ENCODE results near the gene PFKFB2.

DNA sequence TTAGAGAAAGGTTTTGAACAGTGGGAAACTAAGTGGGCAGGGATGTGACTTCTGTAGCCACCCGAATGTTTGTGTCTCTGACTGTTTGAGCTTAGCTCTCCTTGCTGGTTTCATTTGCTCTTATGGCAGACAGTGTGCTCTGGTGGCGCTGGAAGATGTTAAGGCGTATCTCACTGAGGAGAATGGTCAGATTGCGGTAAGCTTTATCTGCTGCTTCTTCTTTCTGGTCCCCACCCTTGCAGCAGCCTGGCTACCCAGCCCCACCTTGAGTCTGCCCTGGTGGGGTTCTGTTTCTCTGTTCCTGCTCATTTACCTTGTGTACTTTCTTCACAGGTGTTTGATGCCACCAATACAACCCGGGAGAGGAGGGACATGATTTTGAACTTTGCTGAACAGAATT, 9.9 kb downstream of the PFKFB2 start:
- TF ChIP-seq, protein P1, sequence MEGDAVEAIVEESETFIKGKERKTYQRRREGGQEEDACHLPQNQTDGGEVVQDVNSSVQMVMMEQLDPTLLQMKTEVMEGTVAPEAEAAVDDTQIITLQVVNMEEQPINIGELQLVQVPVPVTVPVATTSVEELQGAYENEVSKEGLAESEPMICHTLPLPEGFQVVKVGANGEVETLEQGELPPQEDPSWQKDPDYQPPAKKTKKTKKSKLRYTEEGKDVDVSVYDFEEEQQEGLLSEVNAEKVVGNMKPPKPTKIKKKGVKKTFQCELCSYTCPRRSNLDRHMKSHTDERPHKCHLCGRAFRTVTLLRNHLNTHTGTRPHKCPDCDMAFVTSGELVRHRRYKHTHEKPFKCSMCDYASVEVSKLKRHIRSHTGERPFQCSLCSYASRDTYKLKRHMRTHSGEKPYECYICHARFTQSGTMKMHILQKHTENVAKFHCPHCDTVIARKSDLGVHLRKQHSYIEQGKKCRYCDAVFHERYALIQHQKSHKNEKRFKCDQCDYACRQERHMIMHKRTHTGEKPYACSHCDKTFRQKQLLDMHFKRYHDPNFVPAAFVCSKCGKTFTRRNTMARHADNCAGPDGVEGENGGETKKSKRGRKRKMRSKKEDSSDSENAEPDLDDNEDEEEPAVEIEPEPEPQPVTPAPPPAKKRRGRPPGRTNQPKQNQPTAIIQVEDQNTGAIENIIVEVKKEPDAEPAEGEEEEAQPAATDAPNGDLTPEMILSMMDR (IDR thresholded peaks at IDR 0.05; ENCODE audit: extremely low read depth in 1 of 2, insufficient read depth in 1 of 2, low read depth in 1 of 2, low read length in 2 of 2): no peak
- TF ChIP-seq JUN (IDR thresholded peaks at IDR 0.05; ENCODE audit: borderline replicate concordance, insufficient read depth, insufficient read length, low read depth) (no peak), POLR2AphosphoS5 (IDR thresholded peaks at IDR 0.05; ENCODE audit: insufficient read depth, low read depth, low read length) (no peak), POLR2A (IDR thresholded peaks at IDR 0.05; ENCODE audit: low read depth, low read length) (no peak), EZH2 (IDR thresholded peaks at IDR 0.05; ENCODE audit: borderline replicate concordance, low read depth, low read length, severe bottlenecking) (no peak), GATA2 (IDR thresholded peaks at IDR 0.05; ENCODE audit: insufficient read depth, insufficient read length, low read depth, low read length) (no peak), FOS (IDR thresholded peaks at IDR 0.05; ENCODE audit: borderline replicate concordance, insufficient read depth, low read length) (no peak), MYC (IDR thresholded peaks at IDR 0.05; ENCODE audit: low read depth, low read length) (no peak)
- TF ChIP-seq, protein P2, sequence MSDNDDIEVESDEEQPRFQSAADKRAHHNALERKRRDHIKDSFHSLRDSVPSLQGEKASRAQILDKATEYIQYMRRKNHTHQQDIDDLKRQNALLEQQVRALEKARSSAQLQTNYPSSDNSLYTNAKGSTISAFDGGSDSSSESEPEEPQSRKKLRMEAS (IDR thresholded peaks at IDR 0.05; ENCODE audit: insufficient read depth, insufficient read length): no peak
